Hepatocyte (in vitro differentiated cells): Measurements from ENCODE around the gene TNFRSF1B. TPM values are rescaled to one million over a fixed set of nuclear protein-coding genes. Genes with fewer than 3 reads are reported as not detected.

ENCODE experiments used
- DNase-seq: peaks from one replicate; pipeline ENCODE4 v3.0.0-alpha.2; 2016; ENCODE audit warnings: low spot score
- H2AFZ ChIP-seq: fragments of 200-600 bp; sonication (generic); 2 replicates; pipeline ENCODE4 v1.6.0; 2016; ENCODE audit warnings: antibody characterized with exemption, mild to moderate bottlenecking
- H3K27ac ChIP-seq: fragments of 200-600 bp; sonication (generic); 2 replicates; pipeline ENCODE4 v1.5.1; 2016; ENCODE audit warnings: mild to moderate bottlenecking
- H3K27me3 ChIP-seq: fragments of 200-600 bp; sonication (generic); 2 replicates; pipeline ENCODE4 v1.6.1; 2016
- H3K36me3 ChIP-seq: fragments of 200-600 bp; sonication (generic); replicated peaks from 2 replicates; pipeline ENCODE4 v1.5.1; 2016; ENCODE audit warnings: low read depth; ENCODE audit not compliant: insufficient read depth
- H3K4me1 ChIP-seq: fragments of 200-600 bp; sonication (generic); 2 replicates; pipeline ENCODE4 v1.5.1; 2016; ENCODE audit warnings: mild to moderate bottlenecking, moderate library complexity; ENCODE audit not compliant: insufficient read depth
- H3K4me2 ChIP-seq: fragments of 200-600 bp; sonication (generic); 2 replicates; pipeline ENCODE4 v1.6.0; 2016
- H3K4me3 ChIP-seq: fragments of 200-600 bp; sonication (generic); 2 replicates; pipeline ENCODE4 v1.5.1; 2016; ENCODE audit warnings: mild to moderate bottlenecking
- H3K79me2 ChIP-seq: fragments of 200-600 bp; sonication (generic); 2 replicates; pipeline ENCODE4 v1.6.0; 2017; ENCODE audit warnings: mild to moderate bottlenecking
- H3K9me2 ChIP-seq: fragments of 200-600 bp; sonication (generic); replicated peaks from 2 replicates; pipeline ENCODE4 v1.6.0; 2017; ENCODE audit warnings: mild to moderate bottlenecking; ENCODE audit not compliant: insufficient read depth
- H3K9me3 ChIP-seq: fragments of 200-600 bp; sonication (generic); 2 replicates; pipeline ENCODE4 v1.5.1; 2016; ENCODE audit warnings: low read depth, mild to moderate bottlenecking
- H4K20me1 ChIP-seq: fragments of 200-600 bp; sonication (generic); 2 replicates; pipeline ENCODE4 v1.6.0; 2016; ENCODE audit warnings: mild to moderate bottlenecking; ENCODE audit not compliant: insufficient read depth, poor library complexity, severe bottlenecking
- EZH2 ChIP-seq: fragments of 200-600 bp; sonication (generic); IDR thresholded peaks from 2 replicates; pipeline ENCODE4 v1.6.1; 2016; ENCODE audit warnings: antibody characterized with exemption, mild to moderate bottlenecking, borderline replicate concordance
- EZH2phosphoT487 ChIP-seq: fragments of 200-600 bp; sonication (generic); IDR thresholded peaks from one replicate; pipeline ENCODE4 v1.6.1; 2018; ENCODE audit warnings: antibody characterized with exemption, mild to moderate bottlenecking, low read depth, moderate library complexity; ENCODE audit not compliant: unreplicated experiment, severe bottlenecking
- WGBS: methylation state at CpG from one replicate; pipeline ENCODE4 v1.1.6; 2016; ENCODE audit warnings: low lambda C conversion rate; ENCODE audit errors: missing lambda C conversion rate; 5-methylcytosine and 5-hydroxymethylcytosine counted together
- polyA plus RNA-seq: library from polyadenylated mRNA; unstranded; fragments of >200 nt; fragmentation: Nextera tagmentation; extraction: Ambion mirVana; gene quantifications from 2 replicates; pipeline ENCODE4 v1.2.1, GENCODE V29; 2016
- total RNA-seq: library from RNA; depleted of rRNA; stranded (reverse); fragments of >200 nt; gene quantifications from 2 replicates; pipeline ENCODE4 v1.2.3, GENCODE V29; 2014
- TF ChIP-seq, protein P1 (sequence below): fragments of 200-600 bp; sonication (generic); IDR thresholded peaks from 2 replicates; pipeline ENCODE4 v1.5.1; 2016; ENCODE audit warnings: antibody characterized with exemption, mild to moderate bottlenecking; ENCODE audit not compliant: poor library complexity

The TNFRSF1B gene
- total and polyA plus RNA-seq, 2 experiments from 2014 or later = 4.3 to 13.4 TPM

DNA sequence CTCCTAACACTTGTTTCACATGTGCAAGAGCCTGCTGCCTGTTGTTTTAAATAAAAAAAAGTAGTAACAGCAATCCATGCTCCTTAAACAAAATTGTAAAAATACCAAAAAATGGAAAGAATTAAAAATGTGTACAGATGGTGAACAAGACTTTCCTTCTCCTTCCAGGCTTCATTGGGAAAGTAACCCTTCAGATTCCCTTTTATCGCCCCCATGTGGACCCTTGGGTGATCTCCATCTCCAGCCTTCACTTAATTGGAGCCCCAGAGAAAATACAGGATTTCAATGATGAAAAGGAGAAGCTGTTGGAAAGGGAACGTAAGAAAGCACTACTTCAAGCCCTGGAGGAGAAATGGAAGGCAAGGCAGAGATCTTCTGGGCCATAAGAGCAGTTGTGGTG lies 77.3 kb downstream of the TNFRSF1B start:
- no peaks in the 10 kb centered on the region for H3K27me3 ChIP-seq
- H3K4me2 ChIP-seq = no peak overlapping the region
- no peaks in the 10 kb centered on the region for H4K20me1 ChIP-seq
- no peak for DNase-seq
- H2AFZ ChIP-seq = no peak overlapping the region
- no peak overlapping the region for H3K27ac ChIP-seq
- H3K9me3 ChIP-seq = no peaks in the 10 kb centered on the region
- H3K4me1 ChIP-seq = no peaks in the 10 kb centered on the region
- H3K9me2 ChIP-seq = no peaks in the 10 kb centered on the region
- no peaks in the 10 kb centered on the region for H3K79me2 ChIP-seq
- no peaks in the 10 kb centered on the region for H3K36me3 ChIP-seq
- no peak overlapping the region for H3K4me3 ChIP-seq
- TF ChIP-seq EZH2 = no peak
- TF ChIP-seq, protein P1, sequence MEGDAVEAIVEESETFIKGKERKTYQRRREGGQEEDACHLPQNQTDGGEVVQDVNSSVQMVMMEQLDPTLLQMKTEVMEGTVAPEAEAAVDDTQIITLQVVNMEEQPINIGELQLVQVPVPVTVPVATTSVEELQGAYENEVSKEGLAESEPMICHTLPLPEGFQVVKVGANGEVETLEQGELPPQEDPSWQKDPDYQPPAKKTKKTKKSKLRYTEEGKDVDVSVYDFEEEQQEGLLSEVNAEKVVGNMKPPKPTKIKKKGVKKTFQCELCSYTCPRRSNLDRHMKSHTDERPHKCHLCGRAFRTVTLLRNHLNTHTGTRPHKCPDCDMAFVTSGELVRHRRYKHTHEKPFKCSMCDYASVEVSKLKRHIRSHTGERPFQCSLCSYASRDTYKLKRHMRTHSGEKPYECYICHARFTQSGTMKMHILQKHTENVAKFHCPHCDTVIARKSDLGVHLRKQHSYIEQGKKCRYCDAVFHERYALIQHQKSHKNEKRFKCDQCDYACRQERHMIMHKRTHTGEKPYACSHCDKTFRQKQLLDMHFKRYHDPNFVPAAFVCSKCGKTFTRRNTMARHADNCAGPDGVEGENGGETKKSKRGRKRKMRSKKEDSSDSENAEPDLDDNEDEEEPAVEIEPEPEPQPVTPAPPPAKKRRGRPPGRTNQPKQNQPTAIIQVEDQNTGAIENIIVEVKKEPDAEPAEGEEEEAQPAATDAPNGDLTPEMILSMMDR = peak; percentile 13
- 70% methylated on average over 2 of the region's 2 CpGs for WGBS

DNA sequence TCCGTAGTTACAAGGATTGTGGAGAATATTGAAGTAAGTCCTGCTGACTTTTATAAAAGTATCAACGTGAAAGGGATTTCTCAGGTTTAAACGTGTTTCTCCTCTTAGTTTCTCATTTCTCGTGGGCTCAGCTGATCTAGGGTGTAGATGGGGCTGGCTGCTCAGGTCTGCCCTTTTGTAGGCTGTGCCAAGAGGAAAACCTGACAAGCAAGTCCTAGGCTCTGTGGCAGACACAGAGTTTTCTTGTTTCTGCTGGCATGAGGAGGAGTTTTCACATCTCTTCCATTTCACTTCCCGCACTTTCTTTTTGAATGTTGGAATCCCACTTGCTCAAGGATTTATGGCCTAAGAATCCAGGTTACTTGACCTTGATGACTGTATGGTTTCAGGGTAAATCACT lies 77.8 kb downstream of the TNFRSF1B start:
- H3K9me3 ChIP-seq = no peaks in the 10 kb centered on the region
- no peaks in the 10 kb centered on the region for H4K20me1 ChIP-seq
- H3K79me2 ChIP-seq = no peaks in the 10 kb centered on the region
- H3K9me2 ChIP-seq = no peaks in the 10 kb centered on the region
- no peaks in the 10 kb centered on the region for H3K36me3 ChIP-seq
- H3K27me3 ChIP-seq = no peaks in the 10 kb centered on the region
- H3K4me2 ChIP-seq = no peak overlapping the region
- no peak for TF ChIP-seq EZH2
- TF ChIP-seq, protein P1 = no peak
- TF ChIP-seq EZH2phosphoT487 = no peak
- no peak overlapping the region for H2AFZ ChIP-seq
- no peaks in the 10 kb centered on the region for H3K4me1 ChIP-seq
- WGBS = 94% methylated on average over 5 of the region's 5 CpGs
- no peak overlapping the region for H3K27ac ChIP-seq
- H3K4me3 ChIP-seq = no peak overlapping the region
- DNase-seq = no peak

DNA sequence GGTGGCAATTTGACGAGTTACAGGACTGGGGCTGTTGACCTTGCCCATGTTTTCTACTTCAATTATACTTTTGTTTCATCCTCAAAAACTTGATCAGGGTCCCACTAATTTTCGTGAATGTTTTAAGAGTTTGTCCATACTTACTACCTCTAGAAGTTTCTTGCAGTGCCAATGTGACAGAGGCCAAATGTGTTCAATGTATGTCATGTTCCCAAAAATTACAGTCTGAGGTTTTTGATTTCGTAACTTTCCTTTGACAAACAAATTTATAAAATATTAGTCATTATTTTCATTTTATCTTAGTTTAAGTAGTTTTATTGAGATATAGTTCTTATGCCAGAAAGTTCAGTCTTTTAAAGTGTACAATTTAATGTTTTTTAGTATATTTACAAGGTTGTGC lies 78.3 kb downstream of the TNFRSF1B start:
- WGBS = 82% methylated on average over 3 of the region's 3 CpGs
- TF ChIP-seq EZH2 = no peak
- TF ChIP-seq EZH2phosphoT487 = no peak
- TF ChIP-seq, protein P1 = no peak
- Histone ChIP-seq H3K36me3 (no peaks in the 10 kb centered on the region), H3K9me3 (no peaks in the 10 kb centered on the region), H3K4me3 (no peak overlapping the region), H3K79me2 (no peaks in the 10 kb centered on the region), H3K4me1 (no peaks in the 10 kb centered on the region), H3K27ac (no peak overlapping the region), H3K27me3 (no peaks in the 10 kb centered on the region), H3K4me2 (no peak overlapping the region), H3K9me2 (no peaks in the 10 kb centered on the region), H4K20me1 (no peaks in the 10 kb centered on the region), H2AFZ (no peak overlapping the region)
- no peak for DNase-seq

DNA sequence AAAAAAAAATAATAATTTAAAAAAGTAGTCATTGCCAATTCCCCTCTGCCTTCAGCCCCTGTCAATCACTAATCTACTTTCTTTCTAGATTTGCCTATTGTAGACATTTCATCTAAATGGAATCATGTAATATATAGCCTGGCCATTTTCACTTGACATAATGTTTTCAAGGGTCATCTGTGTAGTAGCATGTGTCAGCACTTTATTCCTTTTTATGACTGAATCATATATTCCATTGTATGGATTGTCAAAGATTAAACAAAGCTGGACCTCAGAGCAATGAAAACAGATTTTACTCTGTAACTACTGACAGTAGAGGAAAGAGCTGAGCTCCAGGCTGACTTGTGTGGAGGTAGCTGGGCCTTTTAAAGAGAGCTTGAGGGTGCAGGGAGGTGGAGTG lies 78.9 kb downstream of the TNFRSF1B start:
- H2AFZ ChIP-seq = no peak overlapping the region
- H3K27ac ChIP-seq = no peak overlapping the region
- no peak for DNase-seq
- no peaks in the 10 kb centered on the region for H3K36me3 ChIP-seq
- no peak overlapping the region for H3K4me2 ChIP-seq
- H3K27me3 ChIP-seq = no peaks in the 10 kb centered on the region
- no peaks in the 10 kb centered on the region for H3K9me2 ChIP-seq
- TF ChIP-seq EZH2phosphoT487 = no peak
- no peak for TF ChIP-seq EZH2
- TF ChIP-seq, protein P1 = no peak
- H3K4me3 ChIP-seq = no peak overlapping the region
- no peaks in the 10 kb centered on the region for H3K4me1 ChIP-seq
- H3K9me3 ChIP-seq = no peaks in the 10 kb centered on the region
- no peaks in the 10 kb centered on the region for H4K20me1 ChIP-seq
- H3K79me2 ChIP-seq = no peaks in the 10 kb centered on the region
